ENCODE measurements around the gene MALAT1.
"Not testable (repeated sequence)": the region's sequence is repeated elsewhere in the genome, so short reads cannot be mapped to it uniquely, and the experiment has no call there.

Gene MALAT1

DNA sequence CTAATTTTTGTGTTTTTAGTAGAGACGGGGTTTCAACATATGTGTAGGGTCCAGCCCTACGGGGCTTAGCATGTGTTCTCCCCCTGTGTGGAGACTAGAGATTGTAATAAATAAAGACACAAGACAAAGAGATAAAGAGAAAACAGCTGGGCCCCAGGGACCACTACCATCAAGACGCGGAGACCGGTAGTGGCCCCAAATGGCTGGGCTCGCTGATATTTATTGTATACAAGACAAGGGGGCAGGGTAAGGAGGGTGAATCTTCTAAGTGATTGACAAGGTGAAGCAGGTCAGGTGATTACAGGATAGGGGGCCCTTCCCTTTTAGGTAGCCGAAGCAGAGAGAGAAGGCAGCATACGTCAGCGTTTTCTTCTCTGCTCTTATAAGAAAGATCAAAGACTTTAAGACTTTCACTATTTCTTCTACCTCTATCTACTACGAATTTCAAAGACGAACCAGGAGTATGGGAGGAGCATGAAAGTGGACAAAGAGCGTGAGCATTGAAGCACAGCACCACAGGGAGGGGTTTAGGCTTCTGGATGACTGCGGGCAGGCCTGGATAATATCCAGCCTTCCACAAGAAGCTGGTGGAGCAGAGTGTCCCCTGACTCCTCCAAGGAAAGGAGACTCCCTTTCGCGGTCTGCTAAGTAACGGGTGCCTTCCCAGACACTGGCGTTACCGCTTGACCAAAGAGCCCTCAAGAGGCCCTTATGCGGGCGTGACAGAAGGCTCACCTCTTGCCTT, 23.1 kb downstream of the MALAT1 start:
- not testable (repeated sequence) for DNase-seq (ENCODE audit: low read depth, low spot score)

GRCh38 chr11:65522718-65523630, 24.1 kb downstream of the MALAT1 start:
- not testable (repeated sequence) for DNase-seq (ENCODE audit: low read depth, low spot score)

DNA sequence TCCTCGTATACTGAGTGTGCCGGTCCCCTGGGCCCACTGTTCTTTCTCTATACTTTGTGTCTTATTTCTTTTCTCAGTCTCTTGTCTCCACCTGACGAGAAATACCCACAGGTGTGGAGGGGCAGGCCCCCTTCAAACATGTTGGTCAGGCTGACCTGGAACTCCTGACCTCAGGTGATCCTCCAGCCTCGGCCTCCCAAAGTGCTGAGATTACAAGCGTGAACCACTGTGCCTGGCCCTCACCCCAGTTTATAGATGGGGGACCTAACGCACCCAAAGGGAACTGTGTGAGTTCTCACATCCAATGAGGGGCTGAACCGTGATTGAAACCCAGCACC, 24.8 kb downstream of the MALAT1 start:
- not testable (repeated sequence) for DNase-seq (ENCODE audit: low read depth, low spot score)

GRCh38 chr11:65524014-65524740, 25.3 kb downstream of the MALAT1 start:
- DNase-seq (ENCODE audit: low read depth, low spot score): no peak

DNA sequence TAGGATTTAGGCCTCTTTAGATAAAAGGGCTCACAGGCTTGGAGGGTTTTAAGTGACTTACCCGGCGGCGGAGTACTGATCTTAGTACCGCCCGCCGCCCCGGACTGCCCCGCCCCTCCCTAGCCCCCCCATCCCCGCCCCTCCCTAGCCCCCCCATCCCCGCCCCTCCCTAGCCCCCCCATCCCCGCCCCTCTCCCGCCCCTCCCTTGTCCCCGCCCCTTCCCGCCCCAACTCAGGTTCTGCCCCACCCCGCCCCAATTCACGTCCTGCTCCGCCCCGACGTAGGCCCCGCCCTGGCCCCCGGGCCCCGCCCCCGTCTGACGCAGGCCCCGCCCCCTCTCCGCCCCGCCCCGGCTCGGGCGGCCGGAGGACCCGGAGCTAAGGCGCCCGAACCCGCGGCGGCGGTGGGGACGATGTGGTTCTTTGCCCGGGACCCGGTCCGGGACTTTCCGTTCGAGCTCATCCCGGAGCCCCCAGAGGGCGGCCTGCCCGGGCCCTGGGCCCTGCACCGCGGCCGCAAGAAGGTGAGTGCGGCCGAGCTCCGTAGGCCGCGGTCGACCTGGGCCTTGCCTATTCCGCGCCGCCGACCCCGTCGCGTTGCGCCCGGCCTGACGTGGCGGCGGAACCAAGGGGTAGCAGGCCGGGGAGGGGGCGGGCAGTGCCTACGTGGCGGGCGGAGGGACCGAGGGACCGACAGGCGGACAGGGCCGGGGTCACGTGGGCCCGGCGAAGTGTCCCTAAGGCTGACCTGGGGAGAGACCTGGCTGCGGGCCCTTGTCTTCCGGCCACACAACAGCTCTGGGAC, 26.1 kb downstream of the MALAT1 start, which contains the start of gene SCYL1:
TSS of gene SCYL1 (plus strand) at position 343 of the 805 bp plus-strand sequence. CDS start at position 414, 71 bp downstream.
- peak; percentile 57 for DNase-seq (ENCODE audit: low read depth, low spot score)

GRCh38 chr11:65525546-65526480, 27.0 kb downstream of the MALAT1 start:
- no peak for DNase-seq (ENCODE audit: low read depth, low spot score)

- no peak for DNase-seq (ENCODE audit: low read depth, low spot score)
These were observed 27.9 kb downstream of the MALAT1 start for GRCh38 chr11:65526744-65527143.

DNA sequence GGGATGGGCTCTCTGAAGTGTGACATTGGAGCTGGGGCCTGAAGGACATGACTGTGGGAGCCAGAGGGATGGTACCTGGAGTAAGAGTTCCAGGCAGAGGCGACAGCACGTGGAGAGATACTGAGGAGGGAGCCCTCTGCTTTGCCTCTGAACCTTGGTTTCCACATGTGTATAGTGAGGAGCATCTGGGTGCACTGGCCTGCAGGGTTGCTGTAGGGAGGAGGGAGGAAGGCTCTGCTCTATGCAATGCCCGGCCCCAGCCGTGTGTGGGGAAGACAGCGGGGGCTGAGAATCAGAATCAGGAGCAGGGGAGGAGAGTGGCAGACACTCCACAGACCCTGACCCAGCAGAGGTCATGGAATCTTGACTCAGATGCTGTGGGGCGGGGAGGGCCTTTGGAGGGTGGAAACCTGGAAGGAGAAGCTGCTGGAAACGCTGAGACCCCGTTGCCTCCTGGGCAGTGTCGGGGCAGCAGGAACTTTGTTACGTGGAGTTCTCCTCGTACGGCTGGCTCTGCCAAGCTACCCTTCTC, 30.0 kb downstream of the MALAT1 start:
- DNase-seq (ENCODE audit: low read depth, low spot score): no peak

GRCh38 chr11:65529475-65530156, 30.8 kb downstream of the MALAT1 start:
- DNase-seq (ENCODE audit: low read depth, low spot score): no peak

- no peak for DNase-seq (ENCODE audit: low read depth, low spot score)
These were observed 31.3 kb downstream of the MALAT1 start for GRCh38 chr11:65530157-65530496.

DNA sequence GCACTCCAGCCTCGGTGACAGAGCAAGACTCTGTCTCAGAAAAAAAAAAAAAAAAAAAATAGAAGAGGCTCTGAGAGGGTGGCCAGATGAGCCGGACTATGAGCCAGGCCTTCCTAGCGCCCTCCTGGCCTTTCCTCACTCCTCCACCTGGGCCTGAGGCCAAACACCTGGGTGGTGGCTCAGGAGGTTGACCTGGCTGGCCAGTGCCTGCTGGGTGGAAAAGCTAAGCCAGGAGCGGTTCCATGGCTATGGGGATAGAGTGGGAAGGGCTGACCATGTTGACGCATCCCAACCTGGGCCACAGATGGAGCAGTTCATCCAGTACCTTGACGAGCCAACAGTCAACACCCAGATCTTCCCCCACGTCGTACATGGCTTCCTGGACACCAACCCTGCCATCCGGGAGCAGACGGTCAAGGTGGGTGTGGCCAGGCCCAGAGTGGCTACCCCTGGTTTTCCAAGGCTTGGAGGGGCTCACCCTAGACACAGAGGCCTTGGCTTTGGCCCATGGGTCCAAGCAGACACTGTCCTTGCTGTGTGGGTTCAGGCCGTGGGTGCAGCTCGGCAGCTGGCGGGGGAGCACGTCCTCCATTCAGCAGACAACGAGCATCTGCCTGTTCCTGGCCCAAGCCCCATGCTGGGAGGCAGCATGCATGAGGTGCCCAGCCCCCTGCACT, 33.7 kb downstream of the MALAT1 start:
- no peak for DNase-seq (ENCODE audit: low read depth, low spot score)

- no peak for DNase-seq (ENCODE audit: low read depth, low spot score)
These were observed 36.3 kb downstream of the MALAT1 start for GRCh38 chr11:65535102-65535501.

DNA sequence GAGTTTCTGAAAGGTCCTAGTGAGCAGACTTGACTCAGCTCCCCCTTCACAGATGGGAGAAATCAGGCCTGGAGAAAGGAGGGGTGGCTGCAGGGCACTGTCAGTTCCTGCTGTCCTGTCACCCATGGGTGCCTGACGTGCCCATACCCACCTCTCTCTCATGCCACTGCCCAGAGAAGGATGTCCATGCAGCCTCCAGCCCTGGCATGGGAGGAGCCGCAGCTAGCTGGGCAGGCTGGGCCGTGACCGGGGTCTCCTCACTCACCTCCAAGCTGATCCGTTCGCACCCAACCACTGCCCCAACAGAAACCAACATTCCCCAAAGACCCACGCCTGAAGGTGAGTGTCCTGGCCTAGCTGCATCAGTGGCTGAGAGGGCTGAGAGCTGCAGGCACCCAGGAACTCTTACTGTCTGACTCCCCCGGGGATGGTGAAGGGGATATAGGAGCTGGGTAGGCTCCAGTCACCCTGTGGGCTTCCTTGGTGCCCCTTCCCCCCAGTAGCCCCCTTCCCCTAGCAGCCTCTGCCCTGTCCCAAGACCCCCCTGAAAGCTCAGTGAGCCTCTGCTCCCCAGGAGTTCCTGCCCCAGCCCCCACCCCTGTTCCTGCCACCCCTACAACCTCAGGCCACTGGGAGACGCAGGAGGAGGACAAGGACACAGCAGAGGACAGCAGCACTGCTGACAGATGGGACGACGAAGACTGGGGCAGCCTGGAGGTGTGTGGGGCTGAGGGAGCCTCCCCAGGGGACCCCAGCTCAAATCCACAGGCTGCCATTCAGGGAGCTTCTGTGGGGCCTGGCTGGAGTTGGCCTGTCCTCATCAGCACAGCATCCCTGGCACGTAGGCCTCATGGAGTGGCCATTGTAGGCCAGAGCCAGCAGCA, 37.8 kb downstream of the MALAT1 start:
- no peak for DNase-seq (ENCODE audit: low read depth, low spot score)

DNA sequence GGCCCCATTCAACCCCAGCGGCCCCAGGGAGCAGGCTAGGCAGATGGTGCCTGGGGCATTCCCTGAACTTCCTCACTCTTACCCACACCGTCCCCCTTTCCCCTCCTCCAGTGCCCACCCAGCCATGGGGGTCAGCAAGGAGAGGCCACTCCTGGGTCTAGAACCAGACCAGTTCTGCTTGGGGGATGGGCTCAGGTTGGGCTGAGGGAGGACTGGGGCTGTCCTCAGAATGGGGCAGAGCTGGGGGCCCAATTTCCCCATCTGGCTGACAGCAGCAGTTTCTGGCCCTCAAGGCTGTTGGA, 38.4 kb downstream of the MALAT1 start:
- DNase-seq (ENCODE audit: low read depth, low spot score): no peak

DNA sequence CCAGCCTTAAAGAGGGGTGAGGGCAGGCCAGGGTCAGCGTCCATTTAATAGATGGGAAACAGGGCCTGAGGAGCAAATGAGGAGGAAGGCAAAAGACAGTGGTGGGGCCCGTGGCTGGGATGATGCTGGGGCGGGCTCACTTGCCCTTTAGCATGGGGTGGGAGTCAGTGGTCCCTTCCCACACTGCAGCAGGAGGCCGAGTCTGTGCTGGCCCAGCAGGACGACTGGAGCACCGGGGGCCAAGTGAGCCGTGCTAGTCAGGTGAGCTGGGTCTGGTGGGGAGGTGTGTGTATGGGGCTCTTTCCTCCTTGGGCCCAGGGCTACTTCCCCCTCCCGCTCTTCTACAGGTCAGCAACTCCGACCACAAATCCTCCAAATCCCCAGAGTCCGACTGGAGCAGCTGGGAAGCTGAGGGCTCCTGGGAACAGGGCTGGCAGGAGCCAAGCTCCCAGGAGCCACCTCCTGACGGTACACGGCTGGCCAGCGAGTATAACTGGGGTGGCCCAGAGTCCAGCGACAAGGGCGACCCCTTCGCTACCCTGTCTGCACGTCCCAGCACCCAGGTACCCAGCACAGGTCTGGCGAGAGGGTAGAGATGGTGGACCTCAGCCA, 38.9 kb downstream of the MALAT1 start:
- no peak for DNase-seq (ENCODE audit: low read depth, low spot score)

DNA sequence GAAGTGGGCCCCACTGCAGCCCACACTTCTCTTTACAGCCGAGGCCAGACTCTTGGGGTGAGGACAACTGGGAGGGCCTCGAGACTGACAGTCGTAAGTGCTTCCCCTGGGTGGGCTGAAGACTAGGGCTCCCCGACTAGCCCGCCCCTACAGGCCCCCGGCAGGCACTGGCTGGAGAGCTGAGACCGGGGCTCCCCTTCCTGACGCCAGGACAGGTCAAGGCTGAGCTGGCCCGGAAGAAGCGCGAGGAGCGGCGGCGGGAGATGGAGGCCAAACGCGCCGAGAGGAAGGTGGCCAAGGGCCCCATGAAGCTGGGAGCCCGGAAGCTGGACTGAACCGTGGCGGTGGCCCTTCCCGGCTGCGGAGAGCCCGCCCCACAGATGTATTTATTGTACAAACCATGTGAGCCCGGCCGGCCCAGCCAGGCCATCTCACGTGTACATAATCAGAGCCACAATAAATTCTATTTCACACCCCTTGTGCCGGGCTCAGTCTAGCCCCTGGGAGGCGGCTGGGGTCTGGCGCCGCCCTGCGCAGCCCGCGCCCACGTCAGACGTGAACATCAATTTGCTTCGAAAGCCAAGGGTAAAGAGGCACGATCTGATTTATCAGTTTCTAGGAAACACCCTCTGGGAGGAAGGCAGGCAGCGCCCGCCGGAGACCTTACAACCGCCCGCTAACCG, 39.5 kb downstream of the MALAT1 start:
- no peak for DNase-seq (ENCODE audit: low read depth, low spot score)

All from activated naive CD8-positive, alpha-beta T cell treated with anti-CD3 and anti-CD28 coated beads, Interleukin-2, amount 50 U/mL, for 16 hours (primary cell).